Osteocyte (in vitro differentiated cells): ENCODE data around the gene POMGNT1. TPM values are rescaled to one million over a fixed set of nuclear protein-coding genes. Genes with fewer than 3 reads are reported as not detected.
"Not testable (repeated sequence)": the region's sequence is repeated elsewhere in the genome, so short reads cannot be mapped to it uniquely, and the experiment has no call there.

Source experiments
- DNase-seq: peaks from one replicate; pipeline ENCODE4 v3.0.0; 2021; ENCODE audit warnings: mixed read lengths; ENCODE audit not compliant: unreplicated experiment; ENCODE audit errors: extremely low spot score
- H3K27ac Mint-ChIP-seq: one replicate; pipeline ENCODE4 v1.8.0; 2021; ENCODE audit warnings: mild to moderate bottlenecking, mixed read lengths; ENCODE audit not compliant: unreplicated experiment
- H3K27me3 Mint-ChIP-seq: one replicate; pipeline ENCODE4 v1.8.0; 2021; ENCODE audit warnings: mixed read lengths; ENCODE audit not compliant: unreplicated experiment
- H3K36me3 Mint-ChIP-seq: one replicate; pipeline ENCODE4 v1.8.0; 2021; ENCODE audit warnings: mixed read lengths; ENCODE audit not compliant: unreplicated experiment
- H3K4me1 Mint-ChIP-seq: one replicate; pipeline ENCODE4 v1.8.0; 2021; ENCODE audit warnings: mixed read lengths; ENCODE audit not compliant: unreplicated experiment
- H3K4me3 Mint-ChIP-seq: one replicate; pipeline ENCODE4 v1.8.0; 2021; ENCODE audit warnings: mild to moderate bottlenecking, moderate library complexity, mixed read lengths; ENCODE audit not compliant: unreplicated experiment
- H3K9me3 Mint-ChIP-seq: one replicate; pipeline ENCODE4 v1.8.0; 2021; ENCODE audit warnings: mixed read lengths; ENCODE audit not compliant: unreplicated experiment
- long read RNA-seq: library from polyadenylated mRNA; unstranded; transcript quantifications from one replicate; pipeline ENCODE4 v2.0.0, GENCODE V29; 2021
- total RNA-seq: library from RNA; stranded (reverse); gene quantifications from 2 replicates; pipeline ENCODE4 v1.2.1, GENCODE V29; 2021
- TF ChIP-seq, protein P1 (sequence below): fragments of 200-600 bp; sonication (generic); IDR thresholded peaks from 2 replicates; pipeline ENCODE4 v1.5.0; 2021; ENCODE audit warnings: antibody characterized with exemption, mild to moderate bottlenecking, moderate library complexity

POMGNT1 gene
- total RNA-seq = 76.8 and 88.9 TPM in 2 replicates
- long read RNA-seq, transcript POMGNT1-201 (22 exons, 2,728 nt) = major isoform, 8 of 62 reads
- long read RNA-seq, partial matches to known transcripts = 46 of 62 reads
- long read RNA-seq, other reads (novel, unspliced or antisense) = 8 of 62 reads

DNA sequence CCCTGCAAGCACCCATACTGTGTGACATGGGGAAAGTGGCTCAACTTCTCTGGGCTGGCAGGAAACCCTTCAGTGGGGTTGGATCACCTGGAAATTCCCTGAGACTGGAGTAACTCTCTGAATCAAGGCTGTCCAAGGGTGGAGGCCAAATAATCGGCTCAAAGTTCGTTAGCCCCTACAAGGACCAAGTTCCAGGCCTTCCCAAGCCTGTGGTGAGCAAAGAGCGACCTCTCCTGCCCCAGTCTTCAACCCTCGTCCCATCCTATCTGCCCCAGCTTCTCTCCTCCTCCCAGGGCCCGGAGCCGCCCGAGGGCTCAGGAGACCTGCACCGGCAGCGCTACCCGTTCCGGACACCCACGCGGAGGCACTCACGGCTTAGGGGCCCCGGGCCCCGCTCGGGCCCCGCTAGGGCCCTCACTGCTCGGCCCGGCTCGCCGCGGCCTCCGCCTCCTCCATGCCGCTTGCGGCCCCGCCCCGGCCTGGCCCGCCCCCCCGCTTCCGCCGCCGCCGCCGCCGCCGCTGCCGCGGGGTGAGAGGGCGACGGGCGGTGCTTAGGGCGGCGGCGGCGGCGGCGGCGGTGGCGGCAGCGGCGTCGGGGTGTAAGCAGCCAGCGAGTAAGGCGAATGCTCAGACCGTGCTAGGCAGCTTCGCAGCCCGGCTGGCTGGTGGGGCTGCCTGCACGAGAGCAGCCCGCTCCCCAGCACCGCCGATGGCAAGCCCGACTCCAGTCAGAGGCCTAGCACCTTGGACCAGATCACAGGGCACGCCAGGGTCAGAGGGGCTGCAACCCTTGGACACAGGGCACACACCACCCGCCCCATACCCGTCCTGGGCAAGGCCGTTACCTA, at the start of gene POMGNT1:
Gene POMGNT1 (minus strand): TSS at position 471 of the 848 bp plus-strand sequence. CDS start 613 bp downstream, outside the sequence.
- TF ChIP-seq, protein P1, sequence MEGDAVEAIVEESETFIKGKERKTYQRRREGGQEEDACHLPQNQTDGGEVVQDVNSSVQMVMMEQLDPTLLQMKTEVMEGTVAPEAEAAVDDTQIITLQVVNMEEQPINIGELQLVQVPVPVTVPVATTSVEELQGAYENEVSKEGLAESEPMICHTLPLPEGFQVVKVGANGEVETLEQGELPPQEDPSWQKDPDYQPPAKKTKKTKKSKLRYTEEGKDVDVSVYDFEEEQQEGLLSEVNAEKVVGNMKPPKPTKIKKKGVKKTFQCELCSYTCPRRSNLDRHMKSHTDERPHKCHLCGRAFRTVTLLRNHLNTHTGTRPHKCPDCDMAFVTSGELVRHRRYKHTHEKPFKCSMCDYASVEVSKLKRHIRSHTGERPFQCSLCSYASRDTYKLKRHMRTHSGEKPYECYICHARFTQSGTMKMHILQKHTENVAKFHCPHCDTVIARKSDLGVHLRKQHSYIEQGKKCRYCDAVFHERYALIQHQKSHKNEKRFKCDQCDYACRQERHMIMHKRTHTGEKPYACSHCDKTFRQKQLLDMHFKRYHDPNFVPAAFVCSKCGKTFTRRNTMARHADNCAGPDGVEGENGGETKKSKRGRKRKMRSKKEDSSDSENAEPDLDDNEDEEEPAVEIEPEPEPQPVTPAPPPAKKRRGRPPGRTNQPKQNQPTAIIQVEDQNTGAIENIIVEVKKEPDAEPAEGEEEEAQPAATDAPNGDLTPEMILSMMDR = peak; percentile 24
- peaks cover 30% of the 10 kb centered on the region for H3K4me1 Mint-ChIP-seq
- peak; percentile 90 for DNase-seq
- H3K27ac Mint-ChIP-seq = peak within 1 kb of the TSS; percentile 63
- H3K9me3 Mint-ChIP-seq = no peaks in the 10 kb centered on the region
- H3K36me3 Mint-ChIP-seq = peaks cover 9% of the 10 kb centered on the region
- no peaks in the 10 kb centered on the region for H3K27me3 Mint-ChIP-seq
- peak within 1 kb of the TSS; percentile 79 for H3K4me3 Mint-ChIP-seq

DNA sequence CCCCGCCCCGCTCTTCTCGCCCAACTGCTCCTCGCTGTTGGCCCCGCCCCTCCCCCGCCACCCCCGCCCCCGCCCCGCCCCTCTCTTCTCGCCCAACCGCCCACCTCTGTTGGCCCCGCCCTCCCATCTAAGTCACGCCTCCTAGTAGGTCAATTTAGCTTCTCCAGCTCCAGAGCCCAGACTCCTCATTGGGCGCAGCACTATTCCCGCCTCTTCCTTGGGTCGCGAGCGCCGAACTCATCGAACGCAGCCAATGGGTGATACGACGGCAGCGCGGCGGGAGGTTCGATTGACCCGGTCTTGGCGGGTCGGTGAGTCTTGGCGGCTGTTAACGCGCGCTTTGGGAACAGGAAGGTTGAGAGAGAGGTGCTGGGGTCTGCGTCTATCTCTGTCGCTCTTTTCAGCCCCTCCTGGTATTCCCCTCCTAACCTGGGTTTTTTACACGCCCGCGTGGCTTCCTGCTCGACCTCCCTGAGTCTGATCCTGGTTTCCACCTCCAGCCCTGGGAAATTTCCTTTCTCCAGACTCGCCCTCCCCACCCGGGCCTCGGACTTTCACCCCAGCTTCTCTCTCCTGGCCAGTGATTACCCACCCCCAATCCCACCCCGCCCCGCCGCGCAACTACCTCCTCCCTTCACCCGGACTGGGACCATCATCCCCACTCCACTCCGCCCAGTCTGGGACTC, 49.3 kb upstream of the POMGNT1 start, which contains the start of gene RAD54L:
Gene RAD54L (plus strand): TSS at position 328 of the 686 bp plus-strand sequence. CDS start 643 bp downstream, outside the sequence.
- Mint-ChIP-seq H3K4me1 (peaks cover 25% of the 10 kb centered on the region), H3K27ac (peak within 1 kb of the TSS; percentile 97), H3K36me3 (no peaks in the 10 kb centered on the region), H3K4me3 (peak within 1 kb of the TSS; percentile 99), H3K27me3 (no peaks in the 10 kb centered on the region), H3K9me3 (no peaks in the 10 kb centered on the region)
- TF ChIP-seq, protein P1 = no peak
- DNase-seq = peak; percentile 98

- Mint-ChIP-seq H3K27ac (peak overlapping the region; percentile 97), H3K27me3 (no peaks in the 10 kb centered on the region), H3K9me3 (no peaks in the 10 kb centered on the region), H3K4me3 (peak overlapping the region; percentile 99), H3K4me1 (peaks cover 25% of the 10 kb centered on the region), H3K36me3 (no peaks in the 10 kb centered on the region)
- peak; percentile 86 for DNase-seq
- TF ChIP-seq, protein P1 = no peak
Observed at GRCh38 chr1:46246548-46247435, 48.6 kb upstream of the POMGNT1 start.

- not testable (repeated sequence) for H3K27ac Mint-ChIP-seq, H3K27me3 Mint-ChIP-seq, DNase-seq, H3K36me3 Mint-ChIP-seq, H3K9me3 Mint-ChIP-seq
- Mint-ChIP-seq H3K4me1 (peaks cover 25% of the 10 kb centered on the region), H3K4me3 (peak overlapping the region; percentile 99)
Observed at GRCh38 chr1:46246136-46246535, 47.9 kb upstream of the POMGNT1 start.
